H1 (cell line): ENCODE measurements around the gene CCDC63. TPM values are rescaled to one million over a fixed set of nuclear protein-coding genes. Genes with fewer than 3 reads are reported as not detected.

Experiments used
- CTCF ChIA-PET: fragments of 300-600 bp; sonication (Branson Sonifier 250); formaldehyde crosslinking; loops from one replicate; lab custom pipeline; 2021; ENCODE audit not compliant: partially characterized antibody; lab: Charles Lee
- POLR2A ChIA-PET: fragments of 300-600 bp; sonication (Branson Sonifier 250); formaldehyde crosslinking; loops from one replicate; lab custom pipeline; 2021; ENCODE audit warnings: inconsistent platforms; ENCODE audit not compliant: partially characterized antibody; lab: Charles Lee
- DNase-seq, 2 experiments: peaks; one replicate each; pipeline versions ENCODE4 v3.0.0 to v3.0.0-alpha.2; 2010 to 2022; ENCODE audit warnings: low spot score in 2 of 2, low read depth in 1 of 2, mixed read lengths in 1 of 2
- FAIRE-seq: peaks from 2 replicates; lab custom pipeline; 2011; peaks lifted over from hg19 to GRCh38; lab: Jason Lieb, UNC
- H2AFZ ChIP-seq: 2 replicates; pipeline ENCODE4 v1.8.1; 2012; ENCODE audit warnings: low read length, inconsistent platforms
- H2AK5ac ChIP-seq: 2 replicates; pipeline ENCODE4 v1.6.1; 2013; ENCODE audit warnings: low read depth, low read length
- H2BK120ac ChIP-seq: replicated peaks from 2 replicates; pipeline ENCODE3; 2013; ENCODE audit warnings: low read depth, low read length, inconsistent platforms
- H2BK12ac ChIP-seq: 2 replicates; pipeline ENCODE4 v1.6.1; 2013; ENCODE audit warnings: low read depth, low read length
- H2BK15ac ChIP-seq: 2 replicates; pipeline ENCODE4 v1.6.1; 2013; ENCODE audit warnings: low read length
- H2BK20ac ChIP-seq: 2 replicates; pipeline ENCODE4 v1.6.1; 2013; ENCODE audit warnings: low read length
- H2BK5ac ChIP-seq: 2 replicates; pipeline ENCODE4 v1.6.1; 2013; ENCODE audit warnings: low read depth, low read length
- H3K14ac ChIP-seq: 2 replicates; pipeline ENCODE4 v1.6.1; 2013; ENCODE audit warnings: inconsistent platforms; ENCODE audit not compliant: insufficient read length
- H3K18ac ChIP-seq: 2 replicates; pipeline ENCODE4 v1.6.1; 2013; ENCODE audit warnings: low read length; ENCODE audit errors: extremely low read depth
- H3K23ac ChIP-seq: 2 replicates; pipeline ENCODE4 v1.6.1; 2013; ENCODE audit warnings: inconsistent platforms; ENCODE audit not compliant: insufficient read length
- H3K23me2 ChIP-seq: 2 replicates; pipeline ENCODE4 v1.6.1; 2013; ENCODE audit warnings: low read depth, low read length
- H3K27ac ChIP-seq: 2 replicates; pipeline ENCODE4 v1.6.1; 2011; ENCODE audit warnings: low read depth, low read length, inconsistent platforms
- H3K27me3 ChIP-seq, 4 experiments: replicated peaks in 1 of 4; 1 replicate in 1 of 4; 2 replicates in 3 of 4; pipeline versions ENCODE4 v1.6.1 to v1.8.1; 2011 to 2013; ENCODE audit warnings: low read length in 3 of 4, mild to moderate bottlenecking in 3 of 4, inconsistent platforms in 2 of 4, mixed read lengths in 2 of 4, moderate library complexity in 1 of 4; ENCODE audit not compliant: control insufficient read depth in 3 of 4, insufficient read depth in 3 of 4; ENCODE audit errors: extremely low read depth in 1 of 4
- H3K36me3 ChIP-seq, 4 experiments: 2 replicates each; pipeline versions ENCODE4 v1.6.1 to v1.8.1; 2011 to 2013; ENCODE audit warnings: mild to moderate bottlenecking in 4 of 4, low read length in 3 of 4, moderate library complexity in 2 of 4, control low read depth in 1 of 4, inconsistent platforms in 1 of 4; ENCODE audit not compliant: insufficient read depth in 4 of 4, control insufficient read depth in 2 of 4
- H3K4ac ChIP-seq: replicated peaks from 2 replicates; pipeline ENCODE3; 2013; ENCODE audit warnings: low read length, low read depth, mixed read lengths, inconsistent platforms; ENCODE audit not compliant: insufficient read length
- H3K4me1 ChIP-seq, 4 experiments: replicated peaks in 1 of 4; 1 replicate in 1 of 4; 2 replicates in 3 of 4; pipeline versions ENCODE4 v1.6.1 to v1.8.1; 2011 to 2013; ENCODE audit warnings: low read length in 3 of 4, inconsistent platforms in 2 of 4, mixed read lengths in 1 of 4; ENCODE audit not compliant: insufficient read depth in 4 of 4, control insufficient read depth in 3 of 4
- H3K4me2 ChIP-seq, 2 experiments: 2 replicates each; pipeline versions ENCODE4 v1.6.1 to v1.8.1; 2011 to 2013; ENCODE audit warnings: low read depth in 2 of 2, low read length in 2 of 2, control low read depth in 1 of 2, inconsistent platforms in 1 of 2, mild to moderate bottlenecking in 1 of 2; ENCODE audit not compliant: insufficient read depth in 1 of 2
- H3K4me3 ChIP-seq, 4 experiments: fragments of 200-600, 300-600 bp in 1 of 4; sonication (generic), shearing (Covaris generic), sonication (Bioruptor Twin) in 1 of 4; 2 replicates each; pipeline versions ENCODE4 v1.5.1 to v1.8.1; 2011 to 2016; ENCODE audit warnings: low read length in 4 of 4, low read depth in 3 of 4, control low read depth in 2 of 4, inconsistent platforms in 2 of 4, mild to moderate bottlenecking in 2 of 4, mixed read lengths in 1 of 4, moderate library complexity in 1 of 4; ENCODE audit not compliant: insufficient read depth in 2 of 4; ENCODE audit errors: extremely low read depth in 1 of 4
- H3K56ac ChIP-seq: replicated peaks from 2 replicates; pipeline ENCODE3; 2013; ENCODE audit warnings: low read depth, mild to moderate bottlenecking, mixed read lengths, low read length, inconsistent platforms; ENCODE audit not compliant: insufficient read length
- H3K79me1 ChIP-seq: 2 replicates; pipeline ENCODE4 v1.6.1; 2013; ENCODE audit warnings: low read depth, low read length, control low read depth
- H3K79me2 ChIP-seq, 2 experiments: 2 replicates each; pipeline versions ENCODE4 v1.6.1 to v1.8.1; 2012 to 2013; ENCODE audit warnings: low read length in 2 of 2, mild to moderate bottlenecking in 2 of 2, inconsistent platforms in 1 of 2; ENCODE audit not compliant: insufficient read depth in 2 of 2, control insufficient read depth in 1 of 2
- H3K9ac ChIP-seq, 4 experiments: replicated peaks in 1 of 4; 1 replicate in 1 of 4; 2 replicates in 3 of 4; pipeline versions ENCODE4 v1.6.1 to v1.8.1; 2011 to 2013; ENCODE audit warnings: low read depth in 3 of 4, low read length in 3 of 4, control low read depth in 2 of 4, mild to moderate bottlenecking in 2 of 4, moderate library complexity in 2 of 4, inconsistent platforms in 1 of 4; ENCODE audit errors: extremely low read depth in 1 of 4
- H3K9me3 ChIP-seq, 2 experiments: 2 replicates each; pipeline versions ENCODE4 v1.6.1 to v1.8.1; 2012 to 2013; ENCODE audit warnings: mild to moderate bottlenecking in 2 of 2, moderate library complexity in 2 of 2, control low read depth in 1 of 2, inconsistent platforms in 1 of 2, low read depth in 1 of 2, low read length in 1 of 2, mixed read lengths in 1 of 2; ENCODE audit not compliant: insufficient read depth in 2 of 2
- H4K20me1 ChIP-seq, 2 experiments: replicated peaks in 1 of 2; 2 replicates each; pipeline versions ENCODE3 to v1.8.1; 2011 to 2013; ENCODE audit warnings: inconsistent platforms in 2 of 2, low read length in 2 of 2, mild to moderate bottlenecking in 1 of 2; ENCODE audit not compliant: insufficient read depth in 2 of 2, control insufficient read depth in 1 of 2
- H4K5ac ChIP-seq: 2 replicates; pipeline ENCODE4 v1.6.1; 2013; ENCODE audit warnings: low read length, low read depth, mixed read lengths, inconsistent platforms; ENCODE audit not compliant: insufficient read length
- H4K8ac ChIP-seq: 2 replicates; pipeline ENCODE4 v1.8.0; 2013; ENCODE audit warnings: mild to moderate bottlenecking, moderate library complexity, low read length, inconsistent platforms; ENCODE audit not compliant: insufficient read depth; ENCODE audit errors: extremely low read depth
- H4K91ac ChIP-seq: replicated peaks from 2 replicates; pipeline ENCODE3; 2013; ENCODE audit warnings: low read length, mixed read lengths, inconsistent platforms; ENCODE audit not compliant: insufficient read length
- ATF2 ChIP-seq: IDR thresholded peaks from 2 replicates; pipeline ENCODE4 v1.6.1; 2012; ENCODE audit warnings: low read length, inconsistent platforms
- CBX8 ChIP-seq: fragments of 300-800, 300-1000 bp; sonication (generic); IDR thresholded peaks from 2 replicates; pipeline ENCODE4 v1.7.1; 2016; ENCODE audit warnings: low read depth, low read length, borderline replicate concordance
- GTF2F1 ChIP-seq: IDR thresholded peaks from 2 replicates; pipeline ENCODE4 v1.6.1; 2012; ENCODE audit warnings: low read depth, low read length, improper control_type of control experiment, borderline replicate concordance
- KDM4A ChIP-seq: IDR thresholded peaks from one replicate; pipeline ENCODE4 v1.7.1; 2012; ENCODE audit warnings: low read depth, mild to moderate bottlenecking, moderate library complexity, low read length, inconsistent platforms; ENCODE audit not compliant: severe bottlenecking
- ZNF274 ChIP-seq: IDR thresholded peaks from 2 replicates; pipeline ENCODE4 v1.7.0; 2012; ENCODE audit warnings: low read length, borderline replicate concordance; ENCODE audit errors: extremely low read depth
- WGBS, 2 experiments: shearing (Covaris generic) in 1 of 2; methylation state at CpG; one replicate each; pipeline versions ENCODE4 v1.1.6 to v1.1.7; 2013 to 2015; ENCODE audit warnings: low lambda C conversion rate in 2 of 2, mixed read lengths in 2 of 2, inconsistent platforms in 1 of 2, low coverage in 1 of 2, missing lambda C conversion rate in 1 of 2; ENCODE audit not compliant: insufficient replicate concordance in 2 of 2, insufficient coverage in 1 of 2, insufficient read length in 1 of 2; ENCODE audit errors: extremely low coverage in 1 of 2, missing lambda C conversion rate in 1 of 2; 5-methylcytosine and 5-hydroxymethylcytosine counted together
- polyA plus RNA-seq, 7 experiments: library from polyadenylated mRNA; depleted of rRNA in 3 of 7; stranded (reverse) in 5 of 7; unstranded in 2 of 7; fragments of >200 nt in 5 of 7; fragments of 200-250 nt in 2 of 7; gene quantifications; 1 replicate in 5 of 7; 2 replicates in 1 of 7; 4 replicates in 1 of 7; pipeline versions ENCODE4 v1.2.1 to v1.2.3, GENCODE V29; 2011 to 2013; ENCODE audit warnings: missing spikeins in 2 of 7, mixed read lengths in 2 of 7
- total RNA-seq: library from RNA; stranded (reverse); fragmentation: NEBNext Ultra II Directional; extraction: Animal tissue kit (Norgen Biotek cat#: 25700); gene quantifications from 2 replicates; pipeline ENCODE4 v1.2.1, GENCODE V29; 2021

CCDC63 gene
- total and polyA plus RNA-seq, 2 of the 8 experiments (the other 6 are each of a cell fraction or from before 2014, with no cell fraction given): 0.42 to 0.93 TPM

DNA sequence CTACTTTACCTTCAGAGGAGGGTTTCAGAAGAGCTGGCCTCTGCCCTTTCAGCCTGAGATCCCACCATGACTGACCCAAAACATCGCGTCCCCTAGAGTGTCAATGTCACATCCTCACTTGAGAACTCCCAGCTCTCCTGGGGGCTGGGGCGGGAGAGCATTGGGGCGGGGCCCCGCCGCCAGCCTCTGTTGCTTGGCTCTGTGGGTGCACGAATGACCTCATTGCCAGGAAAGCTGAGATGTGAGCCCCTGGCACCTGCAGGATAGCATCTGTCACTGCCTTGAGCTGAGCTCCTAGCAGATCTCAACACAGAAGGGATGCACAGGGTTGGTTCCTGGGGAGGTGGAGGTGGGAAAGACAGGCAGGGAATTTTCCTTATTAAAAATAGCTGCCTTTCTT is 94.1 kb downstream of the CCDC63 start:
- Histone ChIP-seq H2AK5ac (no peak overlapping the region), H2BK120ac (no peak overlapping the region), H4K8ac (no peak overlapping the region)
- no peak for TF ChIP-seq CBX8
- TF ChIP-seq KDM4A: no peak
- TF ChIP-seq ATF2: no peak
- TF ChIP-seq GTF2F1: no peak
- TF ChIP-seq ZNF274: no peak
- TF ChIP-seq, all 59 proteins: peak for 0
- Histone ChIP-seq H3K9me3 (peaks cover 6 to 10% of the 10 kb centered on the region in 2 experiments; a peak in 3 of 4 replicates), H2BK5ac (no peak overlapping the region), H4K20me1 (peaks cover 0 to 6% of the 10 kb centered on the region in 2 experiments), H2BK20ac (no peak overlapping the region), H3K18ac (no peak overlapping the region), H3K4me3 (no peak overlapping the region), H3K27ac (no peak overlapping the region), H3K56ac (no peak overlapping the region), H3K23me2 (no peaks in the 10 kb centered on the region), H2BK12ac (no peak overlapping the region), H3K27me3 (peaks cover 0 to 2% (median 0%) of the 10 kb centered on the region in 4 experiments; a peak in 3 of 7 replicates), H3K79me2 (peaks cover 0 to 2% of the 10 kb centered on the region in 2 experiments; a peak in 1 of 4 replicates), H3K4me2 (no peak overlapping the region), H3K14ac (no peak overlapping the region), H3K4ac (peak overlapping the region; percentile 14), H4K5ac (no peak overlapping the region), H3K79me1 (no peaks in the 10 kb centered on the region), H3K9ac (no peak overlapping the region), H2AFZ (no peak overlapping the region), H3K4me1 (peaks cover 0 to 8% (median 5%) of the 10 kb centered on the region in 4 experiments; a peak in 6 of 7 replicates), H2BK15ac (no peak overlapping the region), H4K91ac (no peak overlapping the region), H3K23ac (no peak overlapping the region), H3K36me3 (peaks cover 0 to 4% (median under 1%) of the 10 kb centered on the region in 4 experiments; a peak in 2 of 8 replicates)
- CTCF ChIA-PET: interaction anchor here (0.6 to 1.9 kb wide), 8 partner anchors 8 to 372 kb away, joined by 3 to 8 read pairs (median 3); no protein-coding TSS in a partner anchor
- FAIRE-seq (no peak), DNase-seq (no peak)
- WGBS, 2 experiments: 91% methylated on average over 7 of the region's 7 CpGs; no CpG with 5 or more reads in 1 of the 2 experiments
- POLR2A ChIA-PET: interaction anchor here (1.2 kb wide), 1 partner anchor 15 kb away, joined by 4 read pairs; no protein-coding TSS in a partner anchor
